Measurements from ENCODE around the gene HYI.

HYI gene

DNA sequence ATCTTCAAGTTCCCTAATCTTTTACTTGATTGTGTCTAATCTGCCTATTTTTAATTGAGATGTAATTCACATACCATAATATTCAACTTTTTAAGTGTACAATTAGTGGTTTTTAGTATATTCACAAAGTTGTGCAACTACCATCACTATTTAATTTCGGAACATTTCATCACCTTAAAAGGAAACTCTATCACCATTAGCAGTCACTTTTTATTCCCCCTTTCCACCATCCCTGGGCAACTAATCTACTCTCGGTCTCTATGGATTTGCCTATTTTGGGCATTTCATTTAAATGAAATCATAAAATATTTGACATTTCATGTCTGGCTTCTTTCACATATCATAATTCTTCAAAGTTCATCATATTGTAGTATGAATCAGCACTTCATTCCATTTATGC is 30.6 kb upstream of the HYI start:
- no peak for TF ChIP-seq CTCF (IDR thresholded peaks at IDR 0.05)

- no peak for TF ChIP-seq CTCF (IDR thresholded peaks at IDR 0.05)
Observed at GRCh38 chr1:43482215-43482614, 28.5 kb upstream of the HYI start.

DNA sequence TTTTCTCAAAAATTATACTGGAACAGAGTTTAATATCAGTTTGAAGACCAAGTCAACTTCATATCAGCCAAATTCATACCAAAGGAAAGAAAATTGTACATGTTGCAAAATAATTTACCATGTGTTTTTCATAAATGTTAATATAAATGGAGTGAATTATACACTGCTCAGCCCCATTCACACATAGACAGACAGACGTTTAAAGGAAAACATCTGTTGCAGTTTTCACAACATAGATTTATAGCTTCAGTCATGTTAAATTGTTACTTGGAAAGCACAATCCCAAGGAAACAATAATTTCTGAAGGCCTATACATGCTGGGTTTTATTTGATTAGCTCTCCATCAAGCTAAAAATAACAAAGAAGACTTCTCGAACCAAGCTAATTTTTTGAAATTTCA is 27.8 kb upstream of the HYI start:
- no peak for TF ChIP-seq CTCF (IDR thresholded peaks at IDR 0.05)

DNA sequence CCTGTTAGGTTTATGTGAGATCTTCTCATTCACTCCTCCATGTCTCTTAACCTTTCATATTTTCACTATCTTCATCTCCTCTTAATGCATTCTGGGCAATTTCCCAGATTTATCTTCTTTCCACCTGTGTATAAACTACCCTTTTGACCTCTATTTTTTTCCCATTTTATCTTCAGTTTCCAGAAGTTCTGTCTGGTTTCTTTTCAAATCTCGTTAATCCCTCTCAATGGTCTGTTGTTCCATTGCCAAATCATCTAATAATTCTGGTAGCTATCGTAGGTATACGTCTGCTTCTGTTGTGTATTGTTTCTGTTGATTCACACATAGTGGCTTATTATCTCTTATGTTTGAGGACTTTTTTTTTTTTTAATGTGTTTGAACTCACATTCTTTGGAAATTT is 25.7 kb upstream of the HYI start:
- no peak for TF ChIP-seq CTCF (IDR thresholded peaks at IDR 0.05)

DNA sequence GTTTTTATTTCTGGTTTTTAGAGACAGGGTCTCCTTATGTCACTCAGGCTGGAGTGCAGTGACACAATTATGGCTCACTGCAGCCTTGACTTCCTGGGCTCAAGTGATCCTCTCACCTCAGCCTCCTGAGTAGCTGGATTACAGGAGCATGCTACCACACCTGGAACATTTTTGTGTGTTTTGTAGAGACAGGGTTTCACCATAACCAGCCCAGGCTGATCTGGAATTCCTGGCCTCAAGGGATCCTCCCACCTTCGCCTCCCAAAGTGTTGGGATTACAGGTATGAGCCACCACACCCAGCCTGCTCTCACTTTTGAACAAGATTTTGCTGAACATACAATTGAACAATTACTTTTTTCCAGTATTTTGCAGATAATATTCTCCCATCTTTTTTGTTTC is 24.0 kb upstream of the HYI start:
- TF ChIP-seq CTCF (IDR thresholded peaks at IDR 0.05) = no peak

DNA sequence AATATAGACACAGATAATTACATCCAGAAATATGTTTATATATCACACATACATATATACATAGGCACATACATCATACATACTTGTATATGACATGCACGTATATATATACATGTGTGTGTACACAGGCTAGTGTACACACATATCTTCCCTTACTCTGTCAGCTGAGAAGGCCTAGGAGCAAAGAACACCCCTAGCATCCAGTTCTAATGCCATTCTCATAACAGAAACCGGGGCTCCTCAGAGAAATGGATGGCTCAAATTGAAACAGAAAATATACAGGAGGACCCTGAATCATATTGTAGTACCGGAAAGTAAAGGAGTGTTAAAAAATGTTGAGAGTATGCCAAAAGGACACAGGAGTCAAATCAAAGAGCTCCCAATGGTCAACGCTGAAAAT is 19.7 kb upstream of the HYI start:
- no peak for TF ChIP-seq CTCF (IDR thresholded peaks at IDR 0.05)

DNA sequence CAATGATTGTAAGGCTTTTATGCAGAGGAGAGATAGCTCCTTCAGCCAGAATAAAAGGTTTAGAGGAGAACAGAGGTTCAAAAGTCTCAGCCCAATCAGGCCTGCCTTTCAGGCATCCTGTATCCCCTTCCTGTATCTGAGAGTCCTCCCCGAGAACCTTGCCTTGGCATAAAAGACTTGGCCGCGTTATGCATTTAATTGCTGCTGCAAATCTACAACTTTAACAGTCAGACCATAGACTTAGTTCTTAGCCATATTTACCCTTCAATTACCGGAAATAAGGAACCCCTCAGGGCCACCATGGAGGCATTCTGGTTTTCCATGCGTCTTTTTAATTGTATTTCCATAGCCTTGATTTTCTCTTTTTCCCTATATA is 18.3 kb upstream of the HYI start:
- TF ChIP-seq CTCF (IDR thresholded peaks at IDR 0.05) = no peak

GRCh38 chr1:43469932-43470331 is 16.2 kb upstream of the HYI start:
- TF ChIP-seq CTCF (IDR thresholded peaks at IDR 0.05) = no peak
